Smooth muscle cell (in vitro differentiated cells): ENCODE data around the gene PNPO. TPM values are rescaled to one million over a fixed set of nuclear protein-coding genes. Genes with fewer than 3 reads are reported as not detected.

Experiments
- DNase-seq: peaks from one replicate; lab custom pipeline; 2025; ENCODE audit not compliant: unreplicated experiment; lab: John Stamatoyannopoulos, UW
- H2AFZ ChIP-seq: fragments of 200-600 bp; sonication (generic); 2 replicates; pipeline ENCODE4 v1.6.0; 2016; ENCODE audit warnings: antibody characterized with exemption, low read depth, mild to moderate bottlenecking
- H3F3A ChIP-seq: fragments of 200-600 bp; sonication (generic); 2 replicates; pipeline ENCODE4 v1.6.0; 2017; ENCODE audit warnings: antibody characterized with exemption, low read depth
- H3K27ac ChIP-seq: fragments of 200-600 bp; sonication (generic); 2 replicates; pipeline ENCODE4 v1.5.1; 2016; ENCODE audit warnings: low read depth, mild to moderate bottlenecking
- H3K27me3 ChIP-seq: fragments of 200-600 bp; sonication (generic); 2 replicates; pipeline ENCODE4 v1.6.1; 2016; ENCODE audit warnings: low read depth, mild to moderate bottlenecking
- H3K36me3 ChIP-seq: fragments of 200-600 bp; sonication (generic); 2 replicates; pipeline ENCODE4 v1.5.1; 2016; ENCODE audit warnings: low read depth
- H3K4me1 ChIP-seq: fragments of 200-600 bp; sonication (generic); 2 replicates; pipeline ENCODE4 v1.5.1; 2016; ENCODE audit warnings: low read depth
- H3K4me2 ChIP-seq: fragments of 200-600 bp; sonication (generic); 2 replicates; pipeline ENCODE4 v1.6.0; 2016; ENCODE audit warnings: mild to moderate bottlenecking
- H3K4me3 ChIP-seq: fragments of 200-600 bp; sonication (generic); 2 replicates; pipeline ENCODE4 v1.5.1; 2016; ENCODE audit warnings: mild to moderate bottlenecking
- H3K79me2 ChIP-seq: fragments of 200-600 bp; sonication (generic); 2 replicates; pipeline ENCODE4 v1.6.0; 2016; ENCODE audit warnings: low read depth, mild to moderate bottlenecking
- H3K9ac ChIP-seq: fragments of 200-600 bp; sonication (generic); 2 replicates; pipeline ENCODE4 v1.6.0; 2016; ENCODE audit warnings: low read depth
- H3K9me3 ChIP-seq: fragments of 200-600 bp; sonication (generic); replicated peaks from 2 replicates; pipeline ENCODE4 v1.5.1; 2016; ENCODE audit warnings: low read depth
- H4K20me1 ChIP-seq: fragments of 200-600 bp; sonication (generic); 2 replicates; pipeline ENCODE4 v1.6.0; 2016; ENCODE audit warnings: low read depth
- WGBS: methylation state at CpG from one replicate; pipeline ENCODE4 v1.1.7; 2016; ENCODE audit warnings: low lambda C conversion rate; 5-methylcytosine and 5-hydroxymethylcytosine counted together
- polyA plus RNA-seq: library from polyadenylated mRNA; unstranded; fragments of >200 nt; fragmentation: Nextera tagmentation; extraction: Ambion mirVana; gene quantifications from 2 replicates; pipeline ENCODE4 v1.2.1, GENCODE V29; 2016
- total RNA-seq: library from RNA; depleted of rRNA; stranded (reverse); fragments of >200 nt; gene quantifications from 2 replicates; pipeline ENCODE4 v1.2.3, GENCODE V29; 2014
- TF ChIP-seq, protein P1 (sequence below): fragments of 200-600 bp; sonication (generic); IDR thresholded peaks from 2 replicates; pipeline ENCODE4 v1.5.1; 2017; ENCODE audit warnings: borderline replicate concordance, mild to moderate bottlenecking, antibody characterized with exemption; ENCODE audit not compliant: insufficient read depth, poor library complexity, severe bottlenecking

The PNPO gene
- total and polyA plus RNA-seq, 2 experiments from 2014 or later, result 5.2 to 9.3 TPM

DNA sequence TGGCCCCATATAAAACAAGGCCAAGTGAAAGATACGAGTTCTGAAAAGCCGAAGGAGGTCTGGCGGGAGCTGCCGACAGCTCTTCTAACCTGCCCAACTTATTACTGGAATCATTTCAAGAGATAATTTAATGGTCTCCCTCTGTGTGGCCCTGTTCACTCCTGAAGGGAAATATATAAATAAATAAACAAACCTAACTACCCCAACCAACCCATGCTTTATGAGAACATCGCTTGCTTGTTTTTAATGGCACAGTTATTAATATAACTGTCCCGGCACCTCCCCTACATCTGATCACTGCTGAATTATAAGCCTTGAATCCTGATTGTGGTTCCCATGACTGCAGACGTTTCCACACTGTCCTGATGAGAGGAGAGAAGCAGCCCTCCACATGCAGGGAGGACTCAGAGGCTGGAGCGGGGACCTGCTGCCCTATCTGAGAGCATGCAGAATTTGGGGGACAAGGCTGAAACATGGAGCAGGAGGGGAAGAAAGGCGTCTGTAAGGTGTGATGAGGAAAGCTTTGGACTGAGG, 51.7 kb downstream of the PNPO start:
- H3K4me2 ChIP-seq, result no peak overlapping the region
- H3K79me2 ChIP-seq, result no peaks in the 10 kb centered on the region
- no peak for DNase-seq
- no peaks in the 10 kb centered on the region for H3F3A ChIP-seq
- H3K4me1 ChIP-seq, result peaks cover 66% of the 10 kb centered on the region
- H3K4me3 ChIP-seq, result no peak overlapping the region
- H3K36me3 ChIP-seq, result no peaks in the 10 kb centered on the region
- no peak overlapping the region for H2AFZ ChIP-seq
- H3K9ac ChIP-seq, result no peak overlapping the region
- no peak overlapping the region for H3K27ac ChIP-seq
- 67% methylated on average over 9 of the region's 9 CpGs for WGBS
- H4K20me1 ChIP-seq, result no peaks in the 10 kb centered on the region
- TF ChIP-seq, protein P1, sequence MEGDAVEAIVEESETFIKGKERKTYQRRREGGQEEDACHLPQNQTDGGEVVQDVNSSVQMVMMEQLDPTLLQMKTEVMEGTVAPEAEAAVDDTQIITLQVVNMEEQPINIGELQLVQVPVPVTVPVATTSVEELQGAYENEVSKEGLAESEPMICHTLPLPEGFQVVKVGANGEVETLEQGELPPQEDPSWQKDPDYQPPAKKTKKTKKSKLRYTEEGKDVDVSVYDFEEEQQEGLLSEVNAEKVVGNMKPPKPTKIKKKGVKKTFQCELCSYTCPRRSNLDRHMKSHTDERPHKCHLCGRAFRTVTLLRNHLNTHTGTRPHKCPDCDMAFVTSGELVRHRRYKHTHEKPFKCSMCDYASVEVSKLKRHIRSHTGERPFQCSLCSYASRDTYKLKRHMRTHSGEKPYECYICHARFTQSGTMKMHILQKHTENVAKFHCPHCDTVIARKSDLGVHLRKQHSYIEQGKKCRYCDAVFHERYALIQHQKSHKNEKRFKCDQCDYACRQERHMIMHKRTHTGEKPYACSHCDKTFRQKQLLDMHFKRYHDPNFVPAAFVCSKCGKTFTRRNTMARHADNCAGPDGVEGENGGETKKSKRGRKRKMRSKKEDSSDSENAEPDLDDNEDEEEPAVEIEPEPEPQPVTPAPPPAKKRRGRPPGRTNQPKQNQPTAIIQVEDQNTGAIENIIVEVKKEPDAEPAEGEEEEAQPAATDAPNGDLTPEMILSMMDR, result no peak
- no peaks in the 10 kb centered on the region for H3K27me3 ChIP-seq
- H3K9me3 ChIP-seq, result no peaks in the 10 kb centered on the region

- TF ChIP-seq, protein P1, result no peak
- no peak overlapping the region for H2AFZ ChIP-seq
- H3K9ac ChIP-seq, result no peak overlapping the region
- 59% methylated on average over 5 of the region's 5 CpGs for WGBS
- no peaks in the 10 kb centered on the region for H4K20me1 ChIP-seq
- no peak overlapping the region for H3K4me2 ChIP-seq
- no peaks in the 10 kb centered on the region for H3K27me3 ChIP-seq
- no peaks in the 10 kb centered on the region for H3K9me3 ChIP-seq
- H3K4me1 ChIP-seq, result peaks cover 66% of the 10 kb centered on the region
- no peaks in the 10 kb centered on the region for H3K36me3 ChIP-seq
- H3K79me2 ChIP-seq, result no peaks in the 10 kb centered on the region
- no peak for DNase-seq
- no peaks in the 10 kb centered on the region for H3F3A ChIP-seq
- H3K4me3 ChIP-seq, result no peak overlapping the region
- no peak overlapping the region for H3K27ac ChIP-seq
Observed at GRCh38 chr17:47993964-47994363, 52.6 kb downstream of the PNPO start.

DNA sequence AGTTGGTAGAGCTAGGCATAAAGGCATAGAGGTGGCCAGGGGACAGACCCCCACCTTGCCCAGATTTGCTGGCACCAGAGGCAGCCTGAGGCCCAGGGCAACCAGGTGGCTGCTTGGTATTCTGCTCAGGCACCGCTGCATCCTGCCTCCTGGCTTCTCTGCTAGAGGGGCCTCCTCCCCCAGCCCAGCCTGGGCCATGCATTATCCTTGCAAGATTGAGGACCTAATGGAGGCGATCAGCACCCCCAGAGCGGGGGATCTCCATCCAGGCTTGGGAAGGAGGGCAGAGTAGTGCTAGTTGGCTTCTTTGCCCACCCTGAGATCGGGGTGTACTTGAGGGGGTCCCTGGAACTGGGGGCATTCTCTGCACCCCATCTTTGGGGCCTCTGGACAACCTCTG, 53.4 kb downstream of the PNPO start:
- H3K36me3 ChIP-seq, result no peaks in the 10 kb centered on the region
- H2AFZ ChIP-seq, result no peak overlapping the region

More for the DNA sequence above, 53.4 kb downstream of the PNPO start:
- H4K20me1 ChIP-seq, result no peaks in the 10 kb centered on the region
- WGBS, result 98% methylated on average over 4 of the region's 4 CpGs
- H3K27me3 ChIP-seq, result no peaks in the 10 kb centered on the region
- no peaks in the 10 kb centered on the region for H3F3A ChIP-seq
- no peaks in the 10 kb centered on the region for H3K9me3 ChIP-seq
- no peak for DNase-seq
- H3K79me2 ChIP-seq, result no peaks in the 10 kb centered on the region
- no peak overlapping the region for H3K9ac ChIP-seq
- no peak overlapping the region for H3K4me2 ChIP-seq
- H3K4me1 ChIP-seq, result peaks cover 67% of the 10 kb centered on the region
- no peak overlapping the region for H3K4me3 ChIP-seq
- H3K27ac ChIP-seq, result no peak overlapping the region
- TF ChIP-seq, protein P1, result no peak
